HL-60/S4 treated with retinoic acid at 250 ng/mL for 4 days and 3 days (cell line): ENCODE data around the gene MGLL.

Experiments
- in situ Hi-C: fragments of 300-500 bp; cut with MboI; formaldehyde crosslinking; loops from 2 replicates; pipeline ENCODE4 v1.7.0; 2022; ENCODE audit warnings: low sequenced_read_pairs

The MGLL gene

DNA sequence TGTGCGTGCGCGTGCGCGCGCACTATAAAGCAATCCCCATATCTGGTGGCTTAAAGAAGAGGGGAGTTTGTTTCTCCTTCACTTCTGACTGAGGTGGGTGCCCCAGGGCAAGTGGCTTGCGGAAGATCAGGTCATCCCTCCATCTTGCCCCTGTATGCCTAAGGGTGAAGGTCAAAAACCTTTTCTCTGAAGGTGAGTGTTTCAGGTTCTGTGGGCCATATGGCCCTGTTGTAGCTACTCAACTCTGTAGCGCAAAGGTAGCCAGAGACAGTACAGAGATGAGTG, 144.1 kb downstream of the MGLL start:
- in situ Hi-C loops = no loop called here

- in situ Hi-C loops = no loop called here
Measured at GRCh38 chr3:127677541-127678314, 144.6 kb downstream of the MGLL start.

GRCh38 chr3:127676921-127677351, 145.4 kb downstream of the MGLL start:
- in situ Hi-C loops = no loop called here

- in situ Hi-C loops = no loop called here
Measured at GRCh38 chr3:127676456-127676855, 145.9 kb downstream of the MGLL start.

GRCh38 chr3:127675651-127676391, 146.5 kb downstream of the MGLL start:
- in situ Hi-C loops = no loop called here

DNA sequence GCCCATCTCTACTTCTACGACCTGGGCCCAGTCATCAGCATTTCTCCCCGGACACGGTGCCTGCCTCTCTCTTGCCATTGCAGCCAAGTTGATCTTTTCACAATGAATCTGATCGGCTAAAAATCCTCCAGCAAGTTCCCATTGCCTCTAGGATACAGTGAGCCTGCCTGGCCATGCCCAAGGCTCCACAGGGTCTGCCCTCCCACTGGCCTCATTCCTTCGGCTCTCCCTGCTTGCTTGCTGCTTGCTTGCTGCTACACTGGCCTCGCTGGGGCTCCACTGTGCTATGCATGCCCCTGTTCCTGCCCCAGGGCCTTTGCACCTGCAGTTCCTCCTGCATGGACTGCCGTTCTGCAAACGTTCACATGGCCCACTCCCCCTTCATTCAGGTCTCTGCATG, 147.5 kb downstream of the MGLL start:
- in situ Hi-C loops = no loop called here

DNA sequence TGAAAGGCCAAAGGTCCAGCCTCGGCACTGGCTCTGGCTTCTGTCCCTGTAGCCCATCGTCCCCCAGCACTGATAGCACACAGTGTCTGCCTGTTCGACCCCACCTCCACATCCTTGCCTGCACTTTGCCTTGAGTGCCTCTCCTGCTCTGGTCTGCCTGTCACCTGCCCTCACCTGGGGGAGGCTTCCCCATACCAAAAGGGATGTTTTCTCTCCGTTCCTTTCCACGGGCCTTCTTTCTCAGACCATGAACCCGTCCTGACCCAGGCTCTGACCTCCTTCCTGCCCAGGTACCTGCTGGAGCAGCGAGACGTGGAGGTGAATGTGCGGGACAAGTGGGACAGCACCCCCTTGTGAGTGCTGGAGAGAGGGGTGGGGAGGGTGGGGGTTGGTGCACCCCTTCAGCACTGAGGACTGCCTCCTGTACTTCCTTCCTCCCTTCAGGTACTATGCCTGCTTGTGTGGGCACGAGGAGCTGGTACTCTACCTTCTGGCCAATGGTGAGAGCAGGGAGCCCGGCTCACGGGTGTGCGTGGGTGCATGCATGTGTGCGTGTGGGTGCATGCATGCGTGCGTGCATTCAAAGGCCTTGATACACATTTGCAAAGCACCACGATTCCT, 148.1 kb downstream of the MGLL start:
- in situ Hi-C loops = no loop called here

DNA sequence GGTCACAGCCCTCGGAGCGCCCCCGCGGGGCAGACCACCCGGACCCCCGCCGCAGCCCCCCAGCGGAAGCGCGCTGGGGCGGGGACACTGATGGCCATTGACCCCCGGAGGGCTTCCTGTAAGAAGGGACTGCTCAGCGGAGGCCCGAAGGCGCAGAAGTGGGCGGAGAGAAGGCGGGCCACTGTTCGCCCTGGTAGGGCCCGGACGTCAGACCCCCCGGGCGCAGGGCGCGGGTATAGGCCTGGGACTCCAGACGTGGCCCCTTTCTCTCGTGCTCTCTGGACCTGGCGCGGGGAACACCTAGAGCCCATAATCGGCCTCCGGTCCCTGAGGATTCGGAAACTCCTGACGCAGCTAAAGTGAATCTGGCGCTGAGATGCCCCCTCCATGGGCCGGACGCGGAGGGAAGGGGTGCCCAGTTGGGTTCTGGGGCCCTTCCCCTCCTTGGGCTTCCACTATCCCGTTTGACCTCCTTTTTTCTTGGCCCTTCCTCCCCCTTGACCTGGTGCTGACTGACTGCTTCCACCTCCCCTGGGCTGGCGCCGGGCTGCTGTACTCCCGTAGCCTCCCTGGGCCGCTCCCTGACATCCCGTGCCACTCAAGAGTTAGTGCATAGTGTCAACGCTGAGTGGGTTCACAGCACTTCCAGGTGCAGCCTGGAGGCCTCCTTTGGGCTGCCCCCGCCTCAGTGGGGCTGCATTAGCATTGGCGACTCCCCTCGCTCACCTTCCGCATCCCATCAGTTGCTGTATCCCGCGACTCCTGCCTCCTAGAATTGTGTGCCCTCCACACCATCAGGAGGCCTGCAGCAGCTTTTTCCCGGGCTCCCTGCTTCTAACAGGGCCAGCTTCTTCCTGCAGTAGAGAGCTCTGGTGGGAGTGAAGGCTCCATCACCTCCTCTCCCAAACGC, 148.9 kb downstream of the MGLL start:
- in situ Hi-C loops = no loop called here

DNA sequence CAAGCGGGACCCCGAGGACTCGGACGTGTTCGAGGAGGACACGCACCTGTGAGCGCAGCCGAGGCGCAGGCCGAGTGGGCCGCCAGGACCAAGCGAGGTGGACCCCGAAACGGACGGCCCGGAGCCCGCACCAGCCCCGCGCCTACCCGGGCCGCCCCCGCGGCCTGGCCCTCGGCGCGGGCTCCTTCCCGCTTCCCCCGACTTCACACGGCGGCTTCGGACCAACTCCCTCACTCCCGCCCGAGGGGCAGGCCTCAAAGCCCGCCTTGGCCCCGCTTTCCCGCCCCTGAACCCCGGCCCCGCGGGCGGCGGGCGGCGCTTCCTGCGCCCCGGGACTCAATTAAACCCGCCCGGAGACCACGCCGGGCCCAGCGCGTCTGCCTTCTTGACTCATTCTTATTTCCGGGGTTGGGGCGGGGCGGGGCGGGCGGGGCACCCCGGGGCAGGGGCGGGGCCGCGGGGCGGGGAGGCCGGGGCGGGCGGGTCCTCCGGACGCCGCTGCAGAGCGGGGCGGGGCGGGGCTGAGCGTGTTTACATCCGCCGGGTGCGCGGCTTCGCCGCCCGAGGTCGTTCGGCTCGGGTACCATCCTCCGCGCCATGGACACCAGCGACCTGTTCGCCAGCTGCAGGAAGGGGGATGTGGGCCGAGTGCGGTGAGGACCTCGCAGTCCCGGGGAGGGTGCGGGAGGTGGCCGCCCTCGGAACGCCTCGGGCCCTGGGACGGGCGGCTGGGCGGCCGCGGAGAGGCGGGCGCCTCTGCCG, 149.7 kb downstream of the MGLL start, which contains the start of gene ABTB1:
TSS of gene ABTB1 (plus strand) at position 524 of the 762 bp plus-strand sequence. CDS start at position 598, 74 bp downstream.
- in situ Hi-C loops = no loop called here

GRCh38 chr3:127671523-127672428, 150.5 kb downstream of the MGLL start:
- in situ Hi-C loops = no loop called here

DNA sequence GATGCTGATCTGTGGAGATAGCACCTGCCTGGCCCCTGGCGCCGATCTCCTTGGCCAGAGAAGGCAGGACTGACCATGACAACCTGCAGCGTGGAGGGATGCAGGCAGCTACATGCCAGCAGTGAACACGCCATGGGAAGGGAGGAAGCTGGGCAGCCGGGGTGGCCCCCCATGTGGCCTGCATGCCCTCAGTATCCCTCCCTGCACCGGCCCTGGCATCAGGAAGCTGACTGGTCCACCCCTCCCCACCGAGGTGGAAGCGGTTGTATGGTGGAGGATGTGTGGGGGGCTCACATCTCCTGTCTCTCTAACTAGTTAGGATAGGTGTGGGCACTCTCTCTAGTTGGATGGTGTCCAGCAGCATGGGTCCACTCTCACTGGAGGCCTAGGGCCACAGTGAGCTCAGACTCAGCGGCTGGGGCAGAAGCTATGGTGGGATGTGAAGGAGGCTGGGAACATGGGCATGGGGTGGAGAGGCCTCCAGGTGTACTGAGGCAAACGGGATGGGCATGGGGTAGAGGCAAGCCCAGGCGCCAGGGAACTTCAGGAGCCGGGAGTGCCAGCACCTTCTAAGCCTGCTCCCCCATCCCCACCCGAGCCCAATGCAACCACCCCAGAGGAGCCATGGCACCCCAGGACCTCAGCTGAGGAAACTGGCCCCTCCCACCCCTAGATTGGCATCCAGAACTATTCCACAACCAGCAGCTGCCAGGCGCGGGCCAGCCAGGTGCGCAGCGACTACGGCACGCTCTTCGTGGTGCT, 151.4 kb downstream of the MGLL start:
- in situ Hi-C loops = no loop called here

DNA sequence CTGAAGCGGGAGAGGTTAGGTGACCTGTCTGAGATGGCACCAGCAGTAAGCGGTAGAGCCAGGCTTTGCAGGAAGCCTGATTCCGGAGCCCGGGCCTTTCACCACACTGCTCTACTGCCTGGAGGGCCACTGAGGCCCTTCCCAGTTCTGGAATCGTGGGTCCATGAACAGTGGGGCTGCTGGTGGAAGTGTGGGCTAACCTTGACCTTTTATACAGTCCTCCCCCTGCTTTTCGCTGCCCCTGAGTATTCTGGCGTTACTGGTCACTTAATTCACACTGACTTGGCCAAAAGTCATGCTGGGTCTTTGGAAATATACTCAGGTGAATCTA, 152.1 kb downstream of the MGLL start:
- in situ Hi-C loops = no loop called here

DNA sequence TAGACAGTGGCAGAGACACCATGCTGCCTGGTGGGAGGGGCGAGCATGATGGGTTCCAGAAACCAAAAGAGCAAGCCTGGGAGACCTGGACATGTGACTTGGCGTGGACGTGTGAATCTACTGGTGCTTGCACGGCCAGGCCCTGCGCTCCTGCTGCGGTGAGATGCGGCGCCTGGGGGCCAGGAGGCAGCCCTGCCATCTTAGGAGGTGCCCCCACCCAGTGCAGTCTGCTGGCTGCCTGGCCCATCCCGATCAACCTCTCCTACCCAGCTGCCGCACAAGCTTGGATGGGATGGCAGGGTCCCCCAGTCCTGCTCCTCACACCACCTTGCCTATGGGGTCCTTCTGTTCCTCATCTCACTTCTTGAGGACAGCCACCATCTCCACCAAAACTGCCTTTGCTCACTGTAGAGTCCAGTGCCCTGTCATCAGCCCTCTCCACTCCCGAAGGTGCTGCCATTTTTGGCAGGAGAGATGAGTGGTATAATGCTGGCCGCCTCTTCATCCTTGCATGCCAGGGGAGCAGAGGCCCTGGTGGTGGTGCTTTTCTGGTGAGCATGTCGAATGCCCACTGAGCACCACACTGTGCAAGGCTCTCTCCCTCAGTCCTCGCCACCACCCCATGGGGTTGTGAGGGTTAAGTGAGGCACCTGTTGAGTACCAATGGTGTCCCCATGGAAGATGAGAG, 152.6 kb downstream of the MGLL start:
- in situ Hi-C loops = no loop called here

- in situ Hi-C loops = no loop called here
Measured at GRCh38 chr3:127668906-127669305, 153.4 kb downstream of the MGLL start.

DNA sequence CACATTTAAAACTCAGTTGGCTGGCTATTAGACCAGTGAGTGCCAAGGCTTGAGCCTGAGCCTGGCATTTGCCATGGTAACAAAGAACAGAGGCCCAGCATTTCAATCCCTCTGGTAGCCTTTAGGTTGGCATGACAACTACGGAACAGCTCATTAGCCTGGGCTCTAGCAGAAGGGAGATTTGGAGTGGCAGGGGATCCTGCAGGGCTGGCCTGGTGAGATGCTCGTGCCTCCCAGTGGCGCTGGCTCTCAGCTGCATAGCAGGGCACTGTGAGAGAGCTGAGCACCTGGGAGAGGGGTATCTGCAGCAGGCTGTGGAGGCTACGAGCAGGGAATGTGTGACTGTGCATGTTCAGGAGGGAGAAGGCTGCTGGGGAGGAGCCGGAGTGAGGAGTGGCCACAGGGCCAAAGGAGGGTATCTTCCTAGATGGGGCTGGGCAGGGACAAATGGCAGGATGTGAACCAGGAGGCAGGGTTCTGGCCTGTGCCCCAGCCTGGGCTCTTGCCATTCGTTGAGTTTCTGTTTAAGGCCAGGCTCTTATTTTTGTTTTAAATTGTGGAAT, 155.1 kb downstream of the MGLL start:
- in situ Hi-C loops = no loop called here

DNA sequence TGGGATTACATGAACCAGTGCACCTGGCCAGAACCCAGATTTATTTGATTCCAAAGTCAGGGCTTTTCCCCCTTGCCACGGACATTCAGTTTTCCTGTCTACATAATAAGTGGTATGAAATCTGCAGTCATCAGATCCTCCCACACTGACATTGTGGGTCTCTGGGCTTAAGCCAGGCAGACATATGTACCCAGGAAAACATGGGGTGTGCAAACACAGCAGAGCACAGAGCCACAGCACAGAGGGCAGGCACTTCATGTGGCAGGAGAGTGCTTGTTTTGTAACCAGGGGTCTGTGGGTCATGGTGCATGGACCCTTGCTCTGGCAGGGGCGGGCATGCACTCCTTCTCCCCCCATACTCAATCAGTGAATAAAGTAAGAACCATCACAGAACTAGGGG, 155.6 kb downstream of the MGLL start:
- in situ Hi-C loops = no loop called here

- in situ Hi-C loops = no loop called here
Measured at GRCh38 chr3:127665586-127665985, 156.7 kb downstream of the MGLL start.

GRCh38 chr3:127665165-127665564, 157.2 kb downstream of the MGLL start:
- in situ Hi-C loops = no loop called here
